ENCODE results near the gene CHAC2.
"Not testable (repeated sequence)": the region's sequence is repeated elsewhere in the genome, so short reads cannot be mapped to it uniquely, and the experiment has no call there.

The CHAC2 gene

DNA sequence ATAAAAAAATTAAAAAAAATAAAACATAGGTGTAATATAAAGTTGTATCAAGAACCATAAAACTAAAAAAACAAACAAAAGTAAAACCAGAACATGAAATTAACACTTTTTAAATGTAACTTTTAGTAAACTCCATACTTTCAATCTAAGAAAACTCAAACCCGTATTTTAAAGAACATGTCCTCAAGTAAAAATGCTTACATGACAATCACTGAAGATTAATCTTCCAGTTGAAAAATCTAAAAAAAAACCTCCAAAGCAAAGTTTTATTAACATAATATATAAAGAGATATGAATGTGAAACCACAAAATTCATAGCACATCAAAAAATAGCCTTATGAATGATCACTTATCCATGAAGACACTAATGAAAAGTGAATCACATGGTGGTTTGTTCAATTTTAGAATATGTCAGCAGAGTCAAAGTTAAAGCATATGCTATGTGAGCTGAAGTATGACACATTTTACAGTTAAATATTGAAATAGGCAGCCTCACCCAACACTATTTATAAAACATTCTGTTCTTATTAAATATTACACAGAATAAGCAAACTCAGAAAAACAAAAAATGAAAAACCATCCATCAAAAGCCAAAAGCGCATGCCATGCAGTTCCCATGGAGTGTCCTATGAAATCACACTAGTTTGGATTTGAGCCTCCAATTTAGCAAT, 23.1 kb upstream of the CHAC2 start:
- no peak for FAIRE-seq
- DNase-seq (ENCODE audit: insufficient read length, low spot score) = no peak
- TF ChIP-seq POU2F2 (IDR thresholded peaks at IDR 0.05; ENCODE audit: low read depth, low read length) = no peak
- no peak for TF ChIP-seq PAX5 (IDR thresholded peaks at IDR 0.05; ENCODE audit: insufficient read depth, low read length, severe bottlenecking)
- no peak for TF ChIP-seq TAF1 (IDR thresholded peaks at IDR 0.05; ENCODE audit: low read depth, low read length)
- no peak for TF ChIP-seq POLR2AphosphoS5 (IDR thresholded peaks at IDR 0.05; ENCODE audit: low read depth, low read length)

DNA sequence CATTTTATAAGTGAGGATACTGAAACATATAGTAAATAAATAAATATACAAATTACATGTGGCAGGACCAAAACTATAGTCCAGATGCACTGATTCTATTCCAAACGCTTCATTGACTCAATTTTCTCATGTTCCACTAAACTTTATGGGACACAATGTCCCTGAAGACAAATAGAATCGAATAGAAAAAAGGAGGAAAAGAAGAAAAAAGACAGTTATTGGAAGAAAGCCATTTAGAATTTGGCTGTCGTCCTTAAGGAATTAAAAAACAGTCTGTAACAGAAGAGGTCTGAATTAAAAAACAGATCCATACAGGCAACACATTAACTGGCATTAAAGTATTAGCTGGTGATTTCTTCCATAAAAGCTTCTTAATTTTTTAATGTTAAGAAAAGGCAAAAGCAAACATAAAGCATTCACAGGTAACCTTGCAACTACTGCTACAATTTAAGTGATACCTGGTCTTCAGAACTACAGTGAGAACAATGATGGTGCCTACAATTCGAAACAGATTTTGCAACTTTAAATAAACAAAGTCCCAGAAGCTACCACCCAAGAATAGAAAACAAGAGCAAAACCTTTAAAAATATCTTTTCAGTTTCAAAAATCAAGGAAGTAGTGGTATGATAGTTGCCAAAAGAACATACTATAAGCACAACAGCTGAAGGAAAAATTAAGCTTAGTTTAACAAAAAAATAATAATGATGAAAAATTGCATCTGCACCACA, 17.4 kb upstream of the CHAC2 start:
- no peak for FAIRE-seq
- no peak for DNase-seq (ENCODE audit: insufficient read length, low spot score)
- TF ChIP-seq TAF1 (IDR thresholded peaks at IDR 0.05; ENCODE audit: low read depth, low read length) = no peak
- no peak for TF ChIP-seq SPI1 (IDR thresholded peaks at IDR 0.05; ENCODE audit: low read depth, low read length)
- no peak for TF ChIP-seq PAX5 (IDR thresholded peaks at IDR 0.05; ENCODE audit: insufficient read depth, low read length, severe bottlenecking)
- TF ChIP-seq POU2F2 (IDR thresholded peaks at IDR 0.05; ENCODE audit: low read depth, low read length) = no peak
- no peak for TF ChIP-seq POLR2A (IDR thresholded peaks at IDR 0.05; ENCODE audit: low read depth, low read length)

GRCh38 chr2:53751728-53752127, 15.9 kb upstream of the CHAC2 start:
- TF ChIP-seq SPI1 (IDR thresholded peaks at IDR 0.05; ENCODE audit: low read depth, low read length) (no peak), PAX5 (IDR thresholded peaks at IDR 0.05; ENCODE audit: insufficient read depth, low read length, severe bottlenecking) (no peak), POLR2A (IDR thresholded peaks at IDR 0.05; ENCODE audit: low read depth, low read length) (no peak), TAF1 (IDR thresholded peaks at IDR 0.05; ENCODE audit: low read depth, low read length) (no peak), POLR2AphosphoS5 (IDR thresholded peaks at IDR 0.05; ENCODE audit: low read depth, low read length) (no peak), POU2F2 (IDR thresholded peaks at IDR 0.05; ENCODE audit: low read depth, low read length) (no peak)
- FAIRE-seq (no peak), DNase-seq (ENCODE audit: insufficient read length, low spot score) (no peak)

GRCh38 chr2:53752385-53752784, 15.2 kb upstream of the CHAC2 start:
- TF ChIP-seq POLR2A (IDR thresholded peaks at IDR 0.05; ENCODE audit: low read depth, low read length) (no peak), SPI1 (IDR thresholded peaks at IDR 0.05; ENCODE audit: low read depth, low read length) (no peak), TAF1 (IDR thresholded peaks at IDR 0.05; ENCODE audit: low read depth, low read length) (no peak), PAX5 (IDR thresholded peaks at IDR 0.05; ENCODE audit: insufficient read depth, low read length, severe bottlenecking) (no peak), POU2F2 (IDR thresholded peaks at IDR 0.05; ENCODE audit: low read depth, low read length) (no peak), POLR2AphosphoS5 (IDR thresholded peaks at IDR 0.05; ENCODE audit: low read depth, low read length) (no peak)
- DNase-seq (ENCODE audit: insufficient read length, low spot score) (no peak), FAIRE-seq (no peak)

GRCh38 chr2:53753041-53753440, 14.6 kb upstream of the CHAC2 start:
- TF ChIP-seq TAF1 (IDR thresholded peaks at IDR 0.05; ENCODE audit: low read depth, low read length) (no peak), PAX5 (IDR thresholded peaks at IDR 0.05; ENCODE audit: insufficient read depth, low read length, severe bottlenecking) (no peak), SPI1 (IDR thresholded peaks at IDR 0.05; ENCODE audit: low read depth, low read length) (no peak), POLR2AphosphoS5 (IDR thresholded peaks at IDR 0.05; ENCODE audit: low read depth, low read length) (no peak), POLR2A (IDR thresholded peaks at IDR 0.05; ENCODE audit: low read depth, low read length) (no peak), POU2F2 (IDR thresholded peaks at IDR 0.05; ENCODE audit: low read depth, low read length) (no peak)
- DNase-seq (ENCODE audit: insufficient read length, low spot score) = no peak
- FAIRE-seq = no peak

DNA sequence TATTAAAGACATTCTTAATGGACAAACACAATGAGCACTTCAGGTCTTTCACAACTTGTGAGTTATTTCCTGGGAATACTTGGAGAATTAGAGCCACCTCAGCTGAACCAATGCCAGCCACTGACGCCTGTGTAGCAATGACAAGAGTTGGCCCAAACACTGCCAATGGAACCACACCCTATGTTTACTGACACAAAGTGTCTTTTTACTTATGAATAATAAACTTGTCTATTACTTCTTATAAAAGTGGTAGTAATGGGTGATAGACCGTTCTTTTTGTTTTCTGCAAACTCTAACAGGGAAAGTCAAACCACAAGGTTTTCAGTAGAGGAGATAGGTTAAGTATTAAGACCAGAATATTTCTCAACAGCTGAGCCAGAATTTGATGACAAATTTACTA, 12.5 kb upstream of the CHAC2 start:
- FAIRE-seq = no peak

GRCh38 chr2:53756644-53757043, 11.0 kb upstream of the CHAC2 start:
- TF ChIP-seq POU2F2 (IDR thresholded peaks at IDR 0.05; ENCODE audit: low read depth, low read length) (no peak), POLR2AphosphoS5 (IDR thresholded peaks at IDR 0.05; ENCODE audit: low read depth, low read length) (no peak), SPI1 (IDR thresholded peaks at IDR 0.05; ENCODE audit: low read depth, low read length) (no peak), PAX5 (IDR thresholded peaks at IDR 0.05; ENCODE audit: insufficient read depth, low read length, severe bottlenecking) (no peak), TAF1 (IDR thresholded peaks at IDR 0.05; ENCODE audit: low read depth, low read length) (no peak), POLR2A (IDR thresholded peaks at IDR 0.05; ENCODE audit: low read depth, low read length) (no peak)
- FAIRE-seq (no peak), DNase-seq (ENCODE audit: insufficient read length, low spot score) (no peak)

More for the DNA sequence above, 12.5 kb upstream of the CHAC2 start:
- DNase-seq (ENCODE audit: insufficient read length, low spot score) = no peak
- no peak for TF ChIP-seq TAF1 (IDR thresholded peaks at IDR 0.05; ENCODE audit: low read depth, low read length)
- no peak for TF ChIP-seq POLR2A (IDR thresholded peaks at IDR 0.05; ENCODE audit: low read depth, low read length)
- no peak for TF ChIP-seq SPI1 (IDR thresholded peaks at IDR 0.05; ENCODE audit: low read depth, low read length)
- no peak for TF ChIP-seq PAX5 (IDR thresholded peaks at IDR 0.05; ENCODE audit: insufficient read depth, low read length, severe bottlenecking)
- TF ChIP-seq POLR2AphosphoS5 (IDR thresholded peaks at IDR 0.05; ENCODE audit: low read depth, low read length) = no peak
- TF ChIP-seq POU2F2 (IDR thresholded peaks at IDR 0.05; ENCODE audit: low read depth, low read length) = no peak

- FAIRE-seq; DNase-seq (ENCODE audit: insufficient read length, low spot score): not testable (repeated sequence)
These were observed 10.4 kb upstream of the CHAC2 start for GRCh38 chr2:53757206-53757605.

DNA sequence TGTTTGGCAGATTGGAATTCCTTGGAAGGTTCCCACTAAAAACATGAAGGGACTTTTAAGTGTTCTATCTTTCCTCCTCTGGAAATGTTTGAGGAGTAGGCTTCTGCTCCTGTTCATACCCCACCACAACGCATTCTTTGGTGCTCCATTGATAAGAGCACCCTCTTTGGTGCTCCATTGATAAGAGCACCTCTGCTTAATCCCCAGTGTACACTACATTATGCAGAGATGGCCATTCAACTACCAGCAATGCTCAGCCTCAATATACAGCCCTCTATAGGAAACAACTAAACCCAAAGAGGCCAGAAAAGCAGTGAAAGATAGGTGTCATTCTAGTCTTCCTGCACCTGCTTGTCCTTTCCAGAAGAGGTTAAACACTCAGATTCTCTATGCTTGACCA, 1.8 kb upstream of the CHAC2 start:
- no peak for FAIRE-seq

GRCh38 chr2:53768242-53768542, 588 bp downstream of the CHAC2 start:
- no peak for FAIRE-seq
- TF ChIP-seq POLR2A (IDR thresholded peaks at IDR 0.05; ENCODE audit: low read depth, low read length) (no peak), POU2F2 (IDR thresholded peaks at IDR 0.05; ENCODE audit: low read depth, low read length) (no peak), PAX5 (IDR thresholded peaks at IDR 0.05; ENCODE audit: insufficient read depth, low read length, severe bottlenecking) (no peak), SPI1 (IDR thresholded peaks at IDR 0.05; ENCODE audit: low read depth, low read length) (no peak), POLR2AphosphoS5 (IDR thresholded peaks at IDR 0.05; ENCODE audit: low read depth, low read length) (no peak), TAF1 (IDR thresholded peaks at IDR 0.05; ENCODE audit: low read depth, low read length) (no peak; the same call in 1 of the 2 replicates)
- no peak for DNase-seq (ENCODE audit: insufficient read length, low spot score)

More for the DNA sequence above, 1.8 kb upstream of the CHAC2 start:
- no peak for DNase-seq (ENCODE audit: insufficient read length, low spot score)
- TF ChIP-seq POLR2A (IDR thresholded peaks at IDR 0.05; ENCODE audit: low read depth, low read length) = no peak
- no peak for TF ChIP-seq POLR2AphosphoS5 (IDR thresholded peaks at IDR 0.05; ENCODE audit: low read depth, low read length)
- no peak for TF ChIP-seq POU2F2 (IDR thresholded peaks at IDR 0.05; ENCODE audit: low read depth, low read length)
- no peak for TF ChIP-seq SPI1 (IDR thresholded peaks at IDR 0.05; ENCODE audit: low read depth, low read length)
- no peak for TF ChIP-seq PAX5 (IDR thresholded peaks at IDR 0.05; ENCODE audit: insufficient read depth, low read length, severe bottlenecking)
- TF ChIP-seq TAF1 (IDR thresholded peaks at IDR 0.05; ENCODE audit: low read depth, low read length) = no peak
